Thyroid gland (tissue), 4 donors: Measurements from ENCODE around the gene SIRPD. TPM values are rescaled to one million over a fixed set of nuclear protein-coding genes. Genes with fewer than 3 reads are reported as not detected.
A peak's percentile ranks its signal among the peaks of the same experiment; 100 is the strongest.

ENCODE experiments used
- DNase-seq, 2 donors: peaks; one replicate each; pipeline ENCODE4 v3.0.0-alpha.2; 2019
- H3K27ac ChIP-seq, 3 donors: fragments of 200-600 bp; sonication (generic); 1 replicate in 2 of 3; 2 replicates in 1 of 3; pipeline ENCODE4 v1.5.1; 2016 to 2019; ENCODE audit warnings: mild to moderate bottlenecking in 1 of 3, moderate library complexity in 1 of 3
- H3K27me3 ChIP-seq: fragments of 200-600 bp; sonication (generic); one replicate; pipeline ENCODE4 v1.5.1; 2019
- H3K36me3 ChIP-seq, 2 donors: fragments of 200-600 bp; sonication (generic); one replicate each; pipeline ENCODE4 v1.5.1; 2016 to 2019
- H3K4me1 ChIP-seq, 2 donors: fragments of 200-600 bp; sonication (generic); one replicate each; pipeline ENCODE4 v1.5.1; 2017 to 2019
- H3K4me3 ChIP-seq, 3 donors: fragments of 200-600 bp; sonication (generic); replicated peaks in 1 of 3; 1 replicate in 2 of 3; 2 replicates in 1 of 3; pipeline ENCODE4 v1.5.1; 2016; ENCODE audit warnings: mild to moderate bottlenecking in 1 of 3
- H3K9me3 ChIP-seq: fragments of 200-600 bp; sonication (generic); one replicate; pipeline ENCODE4 v1.5.1; 2017
- CTCF ChIP-seq, 6 experiments: fragments of 200-600 bp in 3 of 6; fragments of 450-650 bp in 3 of 6; sonication (generic) in 3 of 6; IDR thresholded peaks; one replicate each; pipeline ENCODE4 v1.5.1; 2016 to 2019; ENCODE audit warnings: antibody characterized with exemption in 6 of 6, mild to moderate bottlenecking in 2 of 6, inconsistent platforms in 1 of 6, moderate library complexity in 1 of 6
- POLR2A ChIP-seq, 2 donors: fragments of 450-650 bp; IDR thresholded peaks; one replicate each; pipeline ENCODE4 v1.6.1; 2017; ENCODE audit warnings: antibody characterized with exemption in 2 of 2, mild to moderate bottlenecking in 2 of 2, moderate library complexity in 1 of 2
- WGBS, 2 donors: methylation state at CpG; one replicate each; pipeline ENCODE4 v1.1.5; 2017; 5-methylcytosine and 5-hydroxymethylcytosine counted together
- intact Hi-C: fragments of 100-400 bp; cut with DNase I; formaldehyde crosslinking; loops from one replicate; pipeline ENCODE4 v1.15.1; 2023
- total RNA-seq, 4 donors: library from RNA; depleted of rRNA; stranded (reverse); fragments of >200 nt; gene quantifications; one replicate each; pipeline ENCODE4 v1.2.3, GENCODE V29; 2016

The SIRPD gene
- total RNA-seq, 4 donors from 2014 or later, result not detected

- TF ChIP-seq CTCF (IDR thresholded peaks at IDR 0.05) (no peak), POLR2A (IDR thresholded peaks at IDR 0.05) (no peak)
Observed at GRCh38 chr20:1538655-1539054, 18.9 kb downstream of the SIRPD start.

GRCh38 chr20:1537731-1538058 lies 19.8 kb downstream of the SIRPD start:
- peak in 1 of 2 donors; percentile 14 for DNase-seq
- Histone ChIP-seq H3K9me3 (no peaks in the 10 kb centered on the region), H3K4me1 (no peaks in the 10 kb centered on the region), H3K27ac (no peak overlapping the region), H3K4me3 (no peak overlapping the region), H3K36me3 (no peaks in the 10 kb centered on the region), H3K27me3 (no peaks in the 10 kb centered on the region)
- no peak for TF ChIP-seq POLR2A (IDR thresholded peaks at IDR 0.05)
- no peak for TF ChIP-seq CTCF (IDR thresholded peaks at IDR 0.05)
- 67 to 68% methylated on average over 4 of the region's 4 CpGs for WGBS, 2 donors
- intact Hi-C loops, result no loop called here

More at GRCh38 chr20:1538655-1539054, 18.9 kb downstream of the SIRPD start:
- no peaks in the 10 kb centered on the region for H3K4me1 ChIP-seq
- no peaks in the 10 kb centered on the region for H3K36me3 ChIP-seq
- DNase-seq, result no peak
- intact Hi-C loops, result no loop called here
- H3K27ac ChIP-seq, result no peak overlapping the region
- H3K4me3 ChIP-seq, result no peak overlapping the region
- H3K27me3 ChIP-seq, result no peaks in the 10 kb centered on the region
- no peaks in the 10 kb centered on the region for H3K9me3 ChIP-seq

GRCh38 chr20:1536893-1537730 lies 20.4 kb downstream of the SIRPD start:
- Histone ChIP-seq H3K27me3 (no peaks in the 10 kb centered on the region), H3K4me3 (no peak overlapping the region), H3K4me1 (no peaks in the 10 kb centered on the region), H3K27ac (no peak overlapping the region), H3K36me3 (no peaks in the 10 kb centered on the region), H3K9me3 (no peaks in the 10 kb centered on the region)
- 71 to 77% methylated on average over 11 of the region's 11 CpGs for WGBS, 2 donors
- DNase-seq, result no peak
- intact Hi-C loops, result no loop called here
- no peak for TF ChIP-seq CTCF (IDR thresholded peaks at IDR 0.05)

GRCh38 chr20:1535420-1536175 lies 21.9 kb downstream of the SIRPD start:
- H3K36me3 ChIP-seq, result no peaks in the 10 kb centered on the region
- H3K4me1 ChIP-seq, result no peaks in the 10 kb centered on the region
- no peaks in the 10 kb centered on the region for H3K27me3 ChIP-seq
- TF ChIP-seq CTCF (IDR thresholded peaks at IDR 0.05), result no peak
- TF ChIP-seq POLR2A (IDR thresholded peaks at IDR 0.05), result no peak
- no peak for DNase-seq
- intact Hi-C loops, result no loop called here
- H3K27ac ChIP-seq, result no peak overlapping the region
- H3K4me3 ChIP-seq, result no peak overlapping the region
- 80 to 85% methylated on average over 5 of the region's 5 CpGs for WGBS, 2 donors
- no peaks in the 10 kb centered on the region for H3K9me3 ChIP-seq

GRCh38 chr20:1534526-1534925 lies 23.0 kb downstream of the SIRPD start:
- 78 to 82% methylated on average over 5 of the region's 5 CpGs for WGBS, 2 donors
- intact Hi-C loops, result no loop called here
- no peak overlapping the region for H3K27ac ChIP-seq

More at GRCh38 chr20:1534526-1534925, 23.0 kb downstream of the SIRPD start:
- Histone ChIP-seq H3K4me3 (no peak overlapping the region), H3K4me1 (no peaks in the 10 kb centered on the region), H3K27me3 (no peaks in the 10 kb centered on the region), H3K9me3 (no peaks in the 10 kb centered on the region), H3K36me3 (no peaks in the 10 kb centered on the region)
- TF ChIP-seq POLR2A (IDR thresholded peaks at IDR 0.05), result no peak
- TF ChIP-seq CTCF (IDR thresholded peaks at IDR 0.05), result no peak
- DNase-seq, result no peak
